HS-27A (cell line): Measurements from ENCODE around the gene MRPL11.

Experiments used
- DNase-seq: peaks from one replicate; pipeline ENCODE4 v3.0.0-alpha.2; 2012; ENCODE audit warnings: low read depth, missing footprints

MRPL11 gene

DNA sequence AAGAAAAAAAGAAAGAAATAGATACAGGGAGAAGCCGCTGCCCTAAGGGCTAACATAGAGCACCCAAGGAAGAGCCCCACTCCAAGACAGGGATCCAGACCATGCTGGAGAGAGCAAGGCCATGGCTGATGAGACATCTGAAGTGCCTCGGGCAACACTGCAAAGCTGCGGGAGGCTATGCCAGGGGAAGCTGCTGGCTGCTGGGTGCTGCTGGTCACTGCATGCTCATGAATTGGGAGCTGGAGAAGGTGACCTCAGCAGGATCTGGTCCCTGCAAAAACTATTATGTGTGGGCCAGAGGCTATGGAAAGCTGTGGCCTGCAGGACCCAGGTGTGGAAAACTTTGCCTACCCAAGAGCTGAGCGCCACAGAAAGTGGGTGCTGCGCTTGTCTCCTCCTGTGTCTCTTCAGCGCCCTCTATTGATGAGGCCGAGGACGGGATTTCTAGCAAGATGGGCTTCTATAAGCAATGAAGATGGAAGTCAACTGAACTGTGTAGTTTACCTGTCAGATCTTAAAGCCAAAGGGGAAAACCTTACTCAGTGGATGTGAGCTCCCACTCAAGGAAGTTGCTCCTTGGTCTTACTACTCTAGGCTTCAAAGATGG lies 49.8 kb downstream of the MRPL11 start:
- no peak for DNase-seq

DNA sequence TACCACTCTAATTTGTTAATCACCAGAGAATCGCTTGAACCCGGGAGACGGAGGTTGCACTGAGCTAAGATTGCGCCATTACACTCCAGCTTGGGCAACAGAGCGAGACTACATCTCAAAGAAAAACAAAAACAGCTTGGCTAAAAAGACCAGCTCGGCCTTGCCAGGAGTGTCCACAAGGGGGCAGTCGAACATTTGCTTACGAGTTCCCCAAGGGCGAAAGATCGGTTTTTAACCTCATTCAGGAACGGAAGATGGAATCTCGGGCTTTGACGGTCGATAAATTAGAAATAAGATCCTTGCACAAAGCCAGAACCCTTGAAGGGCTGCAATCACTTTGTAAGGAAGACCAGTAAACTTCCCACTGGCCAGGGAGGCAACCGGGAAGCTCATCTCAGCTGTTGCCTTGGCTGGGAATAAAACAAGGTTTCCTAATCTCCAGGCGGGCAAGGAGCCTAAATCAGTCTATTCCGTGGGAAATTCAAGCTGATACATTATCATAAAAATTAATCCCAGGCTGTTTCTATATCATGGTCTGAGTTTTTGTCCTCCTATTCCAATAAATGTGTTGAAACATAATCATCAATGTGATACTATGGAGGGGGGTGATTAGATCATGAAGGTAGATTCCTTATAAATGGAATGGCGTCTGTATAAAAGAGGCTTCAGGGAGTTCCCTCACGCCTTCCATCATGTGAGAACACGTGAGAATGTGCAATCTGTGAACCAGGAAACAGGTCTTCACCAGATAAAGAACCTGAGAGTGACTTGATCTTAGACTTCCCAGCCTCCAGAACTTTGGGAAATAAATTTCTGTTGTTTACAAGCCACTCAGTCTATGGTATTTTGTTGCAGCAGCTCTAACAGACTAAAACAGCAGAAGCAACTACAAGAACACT lies 52.2 kb downstream of the MRPL11 start:
- DNase-seq, result peak; percentile 71
